MM.1S (cell line): ENCODE results near the gene TSPAN3.

Source experiments
- EZH2 ChIP-seq: fragments of 300-600 bp; sonication (generic); optimal IDR thresholded peaks from 2 replicates; pipeline ENCODE3; 2017; ENCODE audit warnings: low read depth, mild to moderate bottlenecking, antibody characterized with exemption, low read length, mixed read lengths
- EZH2phosphoT487 ChIP-seq: fragments of 300-600 bp; sonication (generic); IDR thresholded peaks from 2 replicates; pipeline ENCODE4 v1.6.1; 2018; ENCODE audit warnings: antibody characterized with exemption, low read length
- TF ChIP-seq, protein P1 (sequence below): fragments of 300-600 bp; sonication (generic); IDR thresholded peaks from 2 replicates; pipeline ENCODE4 v1.5.1; 2016; ENCODE audit warnings: antibody characterized with exemption, low read length, mixed read lengths

DNA sequence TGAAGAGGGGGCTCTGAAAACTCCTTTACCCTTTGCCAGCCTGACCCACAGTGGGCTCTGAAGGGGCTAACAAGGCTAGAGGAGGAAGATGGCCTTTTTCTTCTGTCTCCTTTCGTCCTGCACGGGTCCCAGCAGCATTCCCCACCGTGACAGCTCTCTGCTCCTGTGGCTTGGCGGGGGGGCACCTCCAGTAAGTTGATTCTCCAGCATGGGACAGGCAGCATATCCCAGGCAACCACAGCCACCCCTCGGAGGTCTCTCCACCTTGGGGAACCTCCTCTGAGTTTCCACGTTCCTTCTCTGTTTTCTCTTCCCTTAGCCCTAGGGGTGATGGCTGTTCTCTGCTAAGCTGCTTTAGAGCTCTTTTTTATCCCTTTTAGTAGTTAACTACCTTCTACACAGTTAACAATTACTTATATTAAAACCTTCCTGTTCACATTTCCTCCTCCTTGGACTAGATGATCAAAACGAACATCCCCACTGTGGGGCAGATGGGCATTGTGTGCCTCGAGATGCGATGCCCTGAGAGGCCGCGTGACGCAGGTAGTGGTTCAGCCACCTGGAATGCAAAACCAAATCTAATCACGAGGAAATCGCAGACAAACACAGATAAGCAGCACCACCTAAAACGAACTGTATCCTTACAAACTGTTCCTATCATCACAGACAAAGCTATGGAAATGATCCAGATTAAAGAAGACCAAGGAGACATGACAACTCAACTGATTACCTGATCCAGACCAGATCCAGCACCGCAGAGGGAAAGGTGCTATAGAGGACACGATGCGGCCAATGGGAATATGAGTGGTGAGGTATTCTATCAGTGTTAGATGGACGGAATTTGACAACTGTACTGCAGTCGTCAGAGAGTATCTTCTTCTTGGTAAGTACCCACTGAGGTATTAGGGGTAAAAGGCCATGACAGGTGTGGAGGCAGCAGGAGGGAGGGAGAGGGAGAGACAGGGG, 27.7 kb downstream of the TSPAN3 start:
- TF ChIP-seq EZH2 (no peak), EZH2phosphoT487 (no peak)
- TF ChIP-seq, protein P1, sequence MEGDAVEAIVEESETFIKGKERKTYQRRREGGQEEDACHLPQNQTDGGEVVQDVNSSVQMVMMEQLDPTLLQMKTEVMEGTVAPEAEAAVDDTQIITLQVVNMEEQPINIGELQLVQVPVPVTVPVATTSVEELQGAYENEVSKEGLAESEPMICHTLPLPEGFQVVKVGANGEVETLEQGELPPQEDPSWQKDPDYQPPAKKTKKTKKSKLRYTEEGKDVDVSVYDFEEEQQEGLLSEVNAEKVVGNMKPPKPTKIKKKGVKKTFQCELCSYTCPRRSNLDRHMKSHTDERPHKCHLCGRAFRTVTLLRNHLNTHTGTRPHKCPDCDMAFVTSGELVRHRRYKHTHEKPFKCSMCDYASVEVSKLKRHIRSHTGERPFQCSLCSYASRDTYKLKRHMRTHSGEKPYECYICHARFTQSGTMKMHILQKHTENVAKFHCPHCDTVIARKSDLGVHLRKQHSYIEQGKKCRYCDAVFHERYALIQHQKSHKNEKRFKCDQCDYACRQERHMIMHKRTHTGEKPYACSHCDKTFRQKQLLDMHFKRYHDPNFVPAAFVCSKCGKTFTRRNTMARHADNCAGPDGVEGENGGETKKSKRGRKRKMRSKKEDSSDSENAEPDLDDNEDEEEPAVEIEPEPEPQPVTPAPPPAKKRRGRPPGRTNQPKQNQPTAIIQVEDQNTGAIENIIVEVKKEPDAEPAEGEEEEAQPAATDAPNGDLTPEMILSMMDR, result no peak
